SH-SY5Y (cell line): ENCODE results near the gene UBE2L5.

Experiments used
- GATA2 ChIP-seq: IDR thresholded peaks from 2 replicates; pipeline ENCODE4 v1.6.1; 2011; ENCODE audit warnings: mild to moderate bottlenecking, low read depth, low read length
- GATA3 ChIP-seq: IDR thresholded peaks from 2 replicates; pipeline ENCODE4 v1.6.1; 2011; ENCODE audit warnings: low read depth, mild to moderate bottlenecking, low read length, moderate library complexity

DNA sequence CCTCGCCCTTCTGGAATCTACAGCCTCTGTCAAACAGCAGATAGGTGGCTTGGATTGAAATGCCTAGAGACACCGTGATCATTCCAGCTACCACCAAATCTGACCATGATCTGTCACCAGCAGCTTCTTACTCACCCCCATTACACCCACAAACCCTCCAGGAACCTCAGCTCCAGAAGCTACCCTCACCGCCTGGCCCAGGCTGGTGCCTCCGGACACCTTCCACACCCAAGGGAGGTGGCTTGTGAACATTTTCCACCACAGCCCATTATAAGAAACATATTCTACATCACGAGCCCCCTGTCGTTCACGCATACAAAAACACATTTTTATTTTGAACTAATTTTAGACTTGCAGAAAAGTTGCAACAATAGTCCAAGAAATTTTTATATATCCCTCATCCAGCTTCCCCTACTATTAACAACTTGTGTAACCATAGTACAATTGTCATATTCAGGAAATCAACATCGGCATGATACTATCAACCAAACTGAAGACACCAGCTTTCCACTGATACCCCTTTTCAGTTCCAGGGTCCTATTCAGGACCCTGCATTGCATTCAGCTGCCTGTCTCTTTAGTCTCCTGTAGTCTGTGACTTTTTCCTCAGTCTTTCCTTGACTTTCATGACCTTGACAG lies 15.4 kb upstream of the UBE2L5 start:
- TF ChIP-seq GATA3, result no peak
- no peak for TF ChIP-seq GATA2
